ENCODE measurements around the gene PTTG1IP. TPM values are rescaled to one million over a fixed set of nuclear protein-coding genes. Genes with fewer than 3 reads are reported as not detected.

PTTG1IP gene
- total and polyA plus RNA-seq, 2 of the 13 experiments (the other 11 are each of a cell fraction or from before 2014, with no cell fraction given) = 161 to 700 TPM

DNA sequence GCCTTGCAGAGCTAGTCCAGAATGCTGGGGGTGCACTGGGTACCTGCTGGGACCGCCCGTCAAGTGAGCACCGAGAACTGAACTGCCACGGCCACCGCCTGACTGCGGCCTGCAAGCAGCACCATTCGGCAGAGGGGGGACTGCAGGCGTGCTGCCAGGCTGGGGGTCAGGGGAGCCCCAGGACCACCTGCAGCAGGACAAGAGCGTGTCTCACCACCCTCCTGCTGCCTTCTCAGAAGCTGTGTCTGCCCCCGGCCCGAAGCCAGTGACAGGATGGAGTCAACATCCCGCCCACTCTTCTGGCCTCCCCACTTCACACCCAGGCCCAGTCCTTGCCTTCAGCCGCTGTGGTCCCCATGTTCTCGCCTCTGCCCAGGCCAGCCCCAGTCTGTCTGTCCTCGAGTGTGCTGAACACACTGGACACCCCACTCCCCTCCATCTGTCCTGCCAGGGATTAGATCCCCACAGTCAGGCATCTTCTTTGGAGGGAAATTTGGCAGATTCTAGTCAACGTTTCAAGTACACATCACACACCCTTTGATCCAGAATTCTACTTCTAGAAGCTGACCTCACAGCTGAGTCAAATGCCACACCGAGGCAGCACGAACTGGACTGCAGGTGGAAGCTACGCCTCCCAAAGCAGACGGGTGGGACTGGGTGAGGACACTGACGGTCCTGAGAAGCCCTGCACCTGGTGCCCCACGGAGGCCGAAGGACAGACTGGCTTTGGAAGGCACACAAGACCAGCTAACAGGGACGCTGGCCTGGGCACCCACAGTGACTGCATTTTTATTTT is 26.0 kb downstream of the PTTG1IP start (continued):
- TF ChIP-seq, protein P1, sequence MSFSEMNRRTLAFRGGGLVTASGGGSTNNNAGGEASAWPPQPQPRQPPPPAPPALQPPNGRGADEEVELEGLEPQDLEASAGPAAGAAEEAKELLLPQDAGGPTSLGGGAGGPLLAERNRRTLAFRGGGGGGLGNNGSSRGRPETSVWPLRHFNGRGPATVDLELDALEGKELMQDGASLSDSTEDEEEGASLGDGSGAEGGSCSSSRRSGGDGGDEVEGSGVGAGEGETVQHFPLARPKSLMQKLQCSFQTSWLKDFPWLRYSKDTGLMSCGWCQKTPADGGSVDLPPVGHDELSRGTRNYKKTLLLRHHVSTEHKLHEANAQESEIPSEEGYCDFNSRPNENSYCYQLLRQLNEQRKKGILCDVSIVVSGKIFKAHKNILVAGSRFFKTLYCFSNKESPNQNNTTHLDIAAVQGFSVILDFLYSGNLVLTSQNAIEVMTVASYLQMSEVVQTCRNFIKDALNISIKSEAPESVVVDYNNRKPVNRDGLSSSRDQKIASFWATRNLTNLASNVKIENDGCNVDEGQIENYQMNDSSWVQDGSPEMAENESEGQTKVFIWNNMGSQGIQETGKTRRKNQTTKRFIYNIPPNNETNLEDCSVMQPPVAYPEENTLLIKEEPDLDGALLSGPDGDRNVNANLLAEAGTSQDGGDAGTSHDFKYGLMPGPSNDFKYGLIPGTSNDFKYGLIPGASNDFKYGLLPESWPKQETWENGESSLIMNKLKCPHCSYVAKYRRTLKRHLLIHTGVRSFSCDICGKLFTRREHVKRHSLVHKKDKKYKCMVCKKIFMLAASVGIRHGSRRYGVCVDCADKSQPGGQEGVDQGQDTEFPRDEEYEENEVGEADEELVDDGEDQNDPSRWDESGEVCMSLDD (CRISPR knock-in tag; IDR thresholded peaks at IDR 0.05; ENCODE audit: borderline replicate concordance) = no peak
- TF ChIP-seq, protein P2, sequence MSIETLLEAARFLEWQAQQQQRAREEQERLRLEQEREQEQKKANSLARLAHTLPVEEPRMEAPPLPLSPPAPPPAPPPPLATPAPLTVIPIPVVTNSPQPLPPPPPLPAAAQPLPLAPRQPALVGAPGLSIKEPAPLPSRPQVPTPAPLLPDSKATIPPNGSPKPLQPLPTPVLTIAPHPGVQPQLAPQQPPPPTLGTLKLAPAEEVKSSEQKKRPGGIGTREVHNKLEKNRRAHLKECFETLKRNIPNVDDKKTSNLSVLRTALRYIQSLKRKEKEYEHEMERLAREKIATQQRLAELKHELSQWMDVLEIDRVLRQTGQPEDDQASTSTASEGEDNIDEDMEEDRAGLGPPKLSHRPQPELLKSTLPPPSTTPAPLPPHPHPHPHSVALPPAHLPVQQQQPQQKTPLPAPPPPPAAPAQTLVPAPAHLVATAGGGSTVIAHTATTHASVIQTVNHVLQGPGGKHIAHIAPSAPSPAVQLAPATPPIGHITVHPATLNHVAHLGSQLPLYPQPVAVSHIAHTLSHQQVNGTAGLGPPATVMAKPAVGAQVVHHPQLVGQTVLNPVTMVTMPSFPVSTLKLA (IDR thresholded peaks at IDR 0.05) = no peak
- TF ChIP-seq JUNB (CRISPR knock-in tag; IDR thresholded peaks at IDR 0.05; ENCODE audit: borderline replicate concordance) (no peak), PPARG (CRISPR knock-in tag; conservative IDR thresholded peaks at IDR 0.05) (no peak), ZNF670 (CRISPR knock-in tag; IDR thresholded peaks at IDR 0.05; ENCODE audit: borderline replicate concordance) (peak; percentile 62; the same call in 1 of the 2 replicates), ZNF550 (CRISPR knock-in tag; IDR thresholded peaks at IDR 0.05; ENCODE audit: borderline replicate concordance) (no peak), TAF15 (IDR thresholded peaks at IDR 0.05; ENCODE audit: low read depth, low read length, poor library complexity, severe bottlenecking) (no peak), ZBTB20 (CRISPR knock-in tag; IDR thresholded peaks at IDR 0.05; ENCODE audit: borderline replicate concordance, low read depth) (no peak), SPEN (CRISPR knock-in tag; IDR thresholded peaks at IDR 0.05; ENCODE audit: low read depth) (peak; percentile 33; the same call in 1 of the 2 replicates), CEBPG (CRISPR knock-in tag; IDR thresholded peaks at IDR 0.05) (no peak), NR2F1 (CRISPR knock-in tag; IDR thresholded peaks at IDR 0.05) (no peak), NR1H2 (CRISPR knock-in tag; IDR thresholded peaks at IDR 0.05; ENCODE audit: borderline replicate concordance, low read depth) (no peak), ZNF709 (CRISPR knock-in tag; IDR thresholded peaks at IDR 0.05) (no peak), SSRP1 (CRISPR knock-in tag; IDR thresholded peaks at IDR 0.05) (no peak; the same call in 1 of the 2 replicates), CC2D1A (CRISPR knock-in tag; IDR thresholded peaks at IDR 0.05) (no peak), ZNF615 (CRISPR knock-in tag; IDR thresholded peaks at IDR 0.05; ENCODE audit: borderline replicate concordance) (no peak), CSRNP1 (CRISPR knock-in tag; IDR thresholded peaks at IDR 0.05) (peak; percentile 38; the same call in 1 of the 2 replicates), ZNF770 (CRISPR knock-in tag; IDR thresholded peaks at IDR 0.05) (no peak)
- TF ChIP-seq, protein P3, sequence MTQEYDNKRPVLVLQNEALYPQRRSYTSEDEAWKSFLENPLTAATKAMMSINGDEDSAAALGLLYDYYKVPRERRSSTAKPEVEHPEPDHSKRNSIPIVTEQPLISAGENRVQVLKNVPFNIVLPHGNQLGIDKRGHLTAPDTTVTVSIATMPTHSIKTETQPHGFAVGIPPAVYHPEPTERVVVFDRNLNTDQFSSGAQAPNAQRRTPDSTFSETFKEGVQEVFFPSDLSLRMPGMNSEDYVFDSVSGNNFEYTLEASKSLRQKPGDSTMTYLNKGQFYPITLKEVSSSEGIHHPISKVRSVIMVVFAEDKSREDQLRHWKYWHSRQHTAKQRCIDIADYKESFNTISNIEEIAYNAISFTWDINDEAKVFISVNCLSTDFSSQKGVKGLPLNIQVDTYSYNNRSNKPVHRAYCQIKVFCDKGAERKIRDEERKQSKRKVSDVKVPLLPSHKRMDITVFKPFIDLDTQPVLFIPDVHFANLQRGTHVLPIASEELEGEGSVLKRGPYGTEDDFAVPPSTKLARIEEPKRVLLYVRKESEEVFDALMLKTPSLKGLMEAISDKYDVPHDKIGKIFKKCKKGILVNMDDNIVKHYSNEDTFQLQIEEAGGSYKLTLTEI (CRISPR knock-in tag; conservative IDR thresholded peaks at IDR 0.05) = no peak

All from HepG2 (cell line).